IgD-negative memory B cell (primary cell): ENCODE data around the gene SSRP1. TPM values are rescaled to one million over a fixed set of nuclear protein-coding genes. Genes with fewer than 3 reads are reported as not detected.

Source experiments
- H3K27ac Mint-ChIP-seq, 3 donors: one replicate each; pipeline ENCODE4 v1.8.0; 2020 to 2022; ENCODE audit warnings: mild to moderate bottlenecking in 3 of 3, mixed read lengths in 3 of 3, moderate library complexity in 1 of 3
- H3K27me3 Mint-ChIP-seq: one replicate; pipeline ENCODE4 v1.8.0; 2021; ENCODE audit warnings: mixed read lengths
- H3K36me3 Mint-ChIP-seq: one replicate; pipeline ENCODE4 v1.8.0; 2020; ENCODE audit warnings: mild to moderate bottlenecking, mixed read lengths
- H3K4me1 Mint-ChIP-seq, 3 donors: one replicate each; pipeline ENCODE4 v1.8.0; 2020 to 2022; ENCODE audit warnings: mixed read lengths in 3 of 3, mild to moderate bottlenecking in 1 of 3
- H3K4me3 Mint-ChIP-seq, 4 donors: one replicate each; pipeline ENCODE4 v1.8.0; 2020 to 2022; ENCODE audit warnings: mild to moderate bottlenecking in 4 of 4, mixed read lengths in 4 of 4, moderate library complexity in 3 of 4
- H3K9me3 Mint-ChIP-seq, 3 donors: one replicate each; pipeline ENCODE4 v1.8.0; 2020 to 2021; ENCODE audit warnings: mixed read lengths in 3 of 3, mild to moderate bottlenecking in 1 of 3
- polyA plus RNA-seq: library from polyadenylated mRNA; unstranded; fragments of 300-500 nt; fragmentation: Illumina TruSeq; gene quantifications from one replicate; pipeline ENCODE4 v1.2.3, GENCODE V29; 2021

SSRP1 gene
- polyA plus RNA-seq, 1 donor from 2014 or later: 34.0 TPM

GRCh38 chr11:57353446-57353845 is 17.8 kb upstream of the SSRP1 start:
- Mint-ChIP-seq H3K4me1 (peaks cover 0 to 5% (median 2%) of the 10 kb centered on the region in 3 donors), H3K27ac (no peak overlapping the region), H3K27me3 (peaks cover 24% of the 10 kb centered on the region), H3K36me3 (no peaks in the 10 kb centered on the region), H3K9me3 (peaks cover 0 to 6% (median 2%) of the 10 kb centered on the region in 3 donors), H3K4me3 (no peak overlapping the region)

- Mint-ChIP-seq H3K36me3 (no peaks in the 10 kb centered on the region), H3K9me3 (peaks cover 0 to 6% (median 2%) of the 10 kb centered on the region in 3 donors), H3K4me1 (peaks cover 0 to 5% (median 2%) of the 10 kb centered on the region in 3 donors), H3K27me3 (peaks cover 24% of the 10 kb centered on the region), H3K4me3 (no peak overlapping the region), H3K27ac (no peak overlapping the region)
Measured at GRCh38 chr11:57353036-57353435, 17.3 kb upstream of the SSRP1 start.

- no peak overlapping the region for H3K27ac Mint-ChIP-seq
- peaks cover 11% of the 10 kb centered on the region for H3K27me3 Mint-ChIP-seq
- no peaks in the 10 kb centered on the region for H3K36me3 Mint-ChIP-seq
- H3K9me3 Mint-ChIP-seq: peaks cover 0 to 6% (median 2%) of the 10 kb centered on the region in 3 donors
- H3K4me3 Mint-ChIP-seq: no peak overlapping the region
- peaks cover 2 to 7% (median 4%) of the 10 kb centered on the region in 3 donors for H3K4me1 Mint-ChIP-seq
Measured at GRCh38 chr11:57349491-57350274, 14.0 kb upstream of the SSRP1 start.

- peaks cover 2 to 7% (median 4%) of the 10 kb centered on the region in 3 donors for H3K4me1 Mint-ChIP-seq
- no peak overlapping the region for H3K27ac Mint-ChIP-seq
- H3K36me3 Mint-ChIP-seq: no peaks in the 10 kb centered on the region
Measured at GRCh38 chr11:57348636-57349313, 13.1 kb upstream of the SSRP1 start.

GRCh38 chr11:57348052-57348451 is 12.4 kb upstream of the SSRP1 start:
- Mint-ChIP-seq H3K9me3 (peaks cover 0 to 6% (median 2%) of the 10 kb centered on the region in 3 donors), H3K4me3 (no peak overlapping the region), H3K36me3 (no peaks in the 10 kb centered on the region), H3K4me1 (peaks cover 2 to 7% (median 4%) of the 10 kb centered on the region in 3 donors), H3K27me3 (peaks cover 6% of the 10 kb centered on the region), H3K27ac (no peak overlapping the region)

More at GRCh38 chr11:57348636-57349313, 13.1 kb upstream of the SSRP1 start:
- Mint-ChIP-seq H3K9me3 (peaks cover 0 to 6% (median 2%) of the 10 kb centered on the region in 3 donors), H3K27me3 (peaks cover 6% of the 10 kb centered on the region), H3K4me3 (no peak overlapping the region)

GRCh38 chr11:57347336-57347735 is 11.6 kb upstream of the SSRP1 start:
- H3K9me3 Mint-ChIP-seq: peaks cover 0 to 6% (median 2%) of the 10 kb centered on the region in 3 donors
- peaks cover 6% of the 10 kb centered on the region for H3K27me3 Mint-ChIP-seq
- no peak overlapping the region for H3K4me3 Mint-ChIP-seq
- no peaks in the 10 kb centered on the region for H3K36me3 Mint-ChIP-seq
- H3K27ac Mint-ChIP-seq: no peak overlapping the region
- H3K4me1 Mint-ChIP-seq: peaks cover 2 to 7% (median 4%) of the 10 kb centered on the region in 3 donors

- Mint-ChIP-seq H3K4me1 (peaks cover 2 to 7% (median 4%) of the 10 kb centered on the region in 3 donors), H3K27me3 (peaks cover 7% of the 10 kb centered on the region), H3K9me3 (no peaks in the 10 kb centered on the region), H3K4me3 (peak overlapping the region in 1 of 4 donors; percentile 34), H3K27ac (no peak overlapping the region), H3K36me3 (no peaks in the 10 kb centered on the region)
Measured at GRCh38 chr11:57345555-57346211, 10.0 kb upstream of the SSRP1 start.

- H3K36me3 Mint-ChIP-seq: no peaks in the 10 kb centered on the region
- H3K27ac Mint-ChIP-seq: no peak overlapping the region
- H3K27me3 Mint-ChIP-seq: peaks cover 5% of the 10 kb centered on the region
- H3K9me3 Mint-ChIP-seq: no peaks in the 10 kb centered on the region
- H3K4me3 Mint-ChIP-seq: no peak overlapping the region
- peaks cover 0 to 7% (median 2%) of the 10 kb centered on the region in 3 donors for H3K4me1 Mint-ChIP-seq
Measured at GRCh38 chr11:57344826-57345225, 9.1 kb upstream of the SSRP1 start.

GRCh38 chr11:57343825-57344224 is 8.1 kb upstream of the SSRP1 start:
- Mint-ChIP-seq H3K4me3 (no peak overlapping the region), H3K9me3 (no peaks in the 10 kb centered on the region), H3K4me1 (peaks cover 0 to 7% (median 2%) of the 10 kb centered on the region in 3 donors), H3K27ac (no peak overlapping the region), H3K27me3 (peaks cover 10% of the 10 kb centered on the region), H3K36me3 (no peaks in the 10 kb centered on the region)

- Mint-ChIP-seq H3K36me3 (no peaks in the 10 kb centered on the region), H3K4me3 (no peak overlapping the region), H3K27ac (no peak overlapping the region), H3K27me3 (peaks cover 11% of the 10 kb centered on the region), H3K9me3 (no peaks in the 10 kb centered on the region), H3K4me1 (peaks cover 0 to 7% (median 2%) of the 10 kb centered on the region in 3 donors)
Measured at GRCh38 chr11:57342702-57343101, 7.0 kb upstream of the SSRP1 start.

GRCh38 chr11:57341250-57341808 is 5.6 kb upstream of the SSRP1 start:
- H3K4me1 Mint-ChIP-seq: peaks cover 0 to 7% (median 5%) of the 10 kb centered on the region in 3 donors
- H3K27ac Mint-ChIP-seq: no peak overlapping the region
- H3K9me3 Mint-ChIP-seq: no peaks in the 10 kb centered on the region
- H3K36me3 Mint-ChIP-seq: no peaks in the 10 kb centered on the region
- no peak overlapping the region for H3K4me3 Mint-ChIP-seq
- peaks cover 11% of the 10 kb centered on the region for H3K27me3 Mint-ChIP-seq

- Mint-ChIP-seq H3K36me3 (no peaks in the 10 kb centered on the region), H3K4me3 (peak overlapping the region in 1 of 4 donors; percentile 53), H3K27ac (peak overlapping the region in 2 of 3 donors; percentile 55 to 83), H3K9me3 (no peaks in the 10 kb centered on the region), H3K4me1 (peaks cover 4 to 9% (median 5%) of the 10 kb centered on the region in 3 donors), H3K27me3 (peaks cover 11% of the 10 kb centered on the region)
Measured at GRCh38 chr11:57340039-57340615, 4.4 kb upstream of the SSRP1 start.

- Mint-ChIP-seq H3K27me3 (peaks cover 11% of the 10 kb centered on the region), H3K36me3 (no peaks in the 10 kb centered on the region), H3K4me1 (peaks cover 10 to 16% (median 13%) of the 10 kb centered on the region in 3 donors), H3K9me3 (no peaks in the 10 kb centered on the region), H3K4me3 (peak overlapping the region in 1 of 4 donors; percentile 53), H3K27ac (peak overlapping the region in 1 of 3 donors; percentile 83)
Measured at GRCh38 chr11:57339328-57339727, 3.6 kb upstream of the SSRP1 start.

- Mint-ChIP-seq H3K4me3 (peak within 1 kb of the TSS in 2 of 4 donors; percentile 7 to 30), H3K4me1 (peaks cover 15 to 20% (median 19%) of the 10 kb centered on the region in 3 donors), H3K9me3 (no peaks in the 10 kb centered on the region), H3K36me3 (no peaks in the 10 kb centered on the region), H3K27me3 (peaks cover 11% of the 10 kb centered on the region), H3K27ac (peak within 1 kb of the TSS in 1 of 3 donors; percentile 83)
Measured at GRCh38 chr11:57338142-57338541, 2.5 kb upstream of the SSRP1 start, which contains the start of gene P2RX3. TSS of gene P2RX3 (plus strand) at chr11:57338352. CDS start at chr11:57338551, 199 bp downstream.
